ENCODE data around the gene ITSN2. TPM values are rescaled to one million over a fixed set of nuclear protein-coding genes. Genes with fewer than 3 reads are reported as not detected.
A peak's percentile ranks its signal among the peaks of the same experiment; 100 is the strongest.

ITSN2 gene
- total RNA-seq, 2 experiments from 2014 or later, result 72.0 to 77.2 TPM

DNA sequence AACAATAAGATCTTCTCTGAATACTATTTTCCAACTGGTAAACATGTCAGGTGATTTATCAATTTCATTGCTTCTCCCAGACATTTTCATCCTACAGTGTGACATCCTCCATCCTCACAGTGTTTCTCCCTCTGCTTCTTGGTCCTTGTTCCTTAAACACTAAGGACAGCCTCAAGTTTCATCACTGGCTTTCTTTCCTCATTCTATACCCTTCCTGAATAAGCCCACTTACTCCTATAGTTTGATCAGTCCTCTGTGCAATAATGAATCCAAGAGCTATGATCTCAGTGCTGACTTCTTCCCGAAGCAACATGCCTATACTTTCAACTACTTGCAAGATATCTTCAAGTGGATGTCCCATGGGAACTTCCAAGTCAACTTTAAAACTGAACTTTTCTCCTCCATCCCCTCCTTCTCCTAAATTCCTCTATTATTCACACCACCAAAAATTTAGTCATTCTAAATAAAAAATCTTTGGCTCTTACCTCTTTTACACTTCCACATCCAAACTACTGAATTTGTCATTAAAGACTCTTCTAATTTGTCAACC is 97.8 kb downstream of the ITSN2 start:
- H3K27ac Mint-ChIP-seq, result no peak overlapping the region
- ATAC-seq, result no peak
- no peak for DNase-seq
- CTCF ChIA-PET, result no interaction called here
- H3K4me3 Mint-ChIP-seq, result no peak overlapping the region
- peaks cover 15% of the 10 kb centered on the region for H3K4me1 Mint-ChIP-seq
- no peaks in the 10 kb centered on the region for H3K27me3 Mint-ChIP-seq
- H3K9me3 Mint-ChIP-seq (ENCODE audit: low read depth), result no peaks in the 10 kb centered on the region
- peaks cover 29% of the 10 kb centered on the region for H3K36me3 Mint-ChIP-seq

DNA sequence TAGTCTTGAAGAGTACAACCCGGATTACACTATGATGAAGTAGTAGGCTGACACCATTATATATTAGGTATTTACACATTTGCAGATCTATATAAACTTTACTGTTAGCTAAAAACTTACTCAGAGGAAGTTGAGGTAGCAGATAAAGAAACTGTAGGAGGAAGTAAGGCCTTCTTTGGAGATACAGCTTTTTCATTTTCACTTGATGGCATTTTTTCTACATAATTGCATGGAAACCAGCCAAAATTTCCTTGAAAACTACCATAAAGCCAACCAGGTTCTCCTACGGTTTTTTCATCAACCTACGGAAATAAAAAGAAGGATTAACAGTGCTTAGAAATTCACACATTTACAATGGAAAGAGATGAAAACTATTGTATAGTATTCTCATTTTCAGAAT is 98.9 kb downstream of the ITSN2 start:
- Mint-ChIP-seq H3K27me3 (no peaks in the 10 kb centered on the region), H3K27ac (peak overlapping the region; percentile 72), H3K4me3 (no peak overlapping the region), H3K36me3 (peaks cover 25% of the 10 kb centered on the region), H3K9me3 (ENCODE audit: low read depth) (no peaks in the 10 kb centered on the region), H3K4me1 (peaks cover 15% of the 10 kb centered on the region)
- DNase-seq, result no peak
- CTCF ChIA-PET, result no interaction called here
- no peak for ATAC-seq

DNA sequence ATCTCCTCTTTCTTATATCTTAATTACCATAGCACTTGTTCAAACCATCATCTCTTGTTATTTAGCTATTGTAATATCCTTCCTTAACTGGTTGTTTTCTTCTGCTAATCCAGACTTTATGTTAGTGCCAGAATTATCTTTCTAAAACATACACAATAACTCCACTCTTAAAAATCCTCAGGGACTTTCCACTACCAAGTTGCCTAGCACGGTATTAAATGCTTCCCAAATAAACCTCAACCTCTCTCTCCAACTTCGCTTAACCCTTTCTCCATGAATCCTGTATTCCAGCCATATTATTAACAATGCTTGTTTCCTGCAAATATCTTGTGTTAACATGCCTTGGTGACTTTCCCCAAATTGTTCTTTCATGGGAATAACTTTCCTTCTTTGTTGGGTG is 101.0 kb downstream of the ITSN2 start:
- CTCF ChIA-PET, result no interaction called here
- H3K27ac Mint-ChIP-seq, result no peak overlapping the region
- H3K9me3 Mint-ChIP-seq (ENCODE audit: low read depth), result no peaks in the 10 kb centered on the region

GRCh38 chr2:24258718-24259117 is 101.6 kb downstream of the ITSN2 start:
- no peaks in the 10 kb centered on the region for H3K27me3 Mint-ChIP-seq
- no peaks in the 10 kb centered on the region for H3K9me3 Mint-ChIP-seq (ENCODE audit: low read depth)
- peaks cover 17% of the 10 kb centered on the region for H3K36me3 Mint-ChIP-seq
- H3K27ac Mint-ChIP-seq, result no peak overlapping the region
- H3K4me3 Mint-ChIP-seq, result no peak overlapping the region
- H3K4me1 Mint-ChIP-seq, result peaks cover 15% of the 10 kb centered on the region
- CTCF ChIA-PET, result no interaction called here
- DNase-seq, result no peak
- ATAC-seq, result no peak

More for the DNA sequence above, 101.0 kb downstream of the ITSN2 start:
- DNase-seq, result no peak
- H3K27me3 Mint-ChIP-seq, result no peaks in the 10 kb centered on the region
- no peak overlapping the region for H3K4me3 Mint-ChIP-seq
- ATAC-seq, result no peak
- H3K4me1 Mint-ChIP-seq, result peaks cover 15% of the 10 kb centered on the region
- peaks cover 16% of the 10 kb centered on the region for H3K36me3 Mint-ChIP-seq

DNA sequence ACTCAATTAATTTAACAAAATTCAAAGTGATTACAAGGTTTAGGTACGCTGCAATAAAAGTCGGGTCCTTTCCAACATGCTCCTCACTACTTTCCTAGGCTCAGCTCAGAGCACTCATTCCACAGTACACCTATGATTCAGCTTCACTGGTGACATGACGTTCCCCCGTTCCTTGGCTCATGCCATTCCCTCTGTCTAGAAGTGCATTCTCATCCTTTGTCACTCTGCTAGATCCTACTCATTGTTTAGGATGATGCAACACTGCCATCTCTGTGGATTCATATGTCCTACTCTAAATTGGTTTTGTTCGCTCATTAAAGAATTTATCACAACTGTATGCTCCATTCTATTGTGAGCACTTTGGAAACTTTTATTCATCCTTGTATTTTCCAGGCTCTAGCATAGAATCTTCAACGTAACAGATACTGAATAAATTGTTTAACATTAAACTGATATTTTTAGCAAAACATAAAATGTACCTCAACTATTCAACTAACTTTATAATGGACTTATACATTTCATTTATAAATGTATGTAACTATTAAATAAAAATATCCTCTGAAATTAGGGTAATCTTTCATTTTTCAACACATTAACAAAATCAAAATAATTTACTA is 106.9 kb downstream of the ITSN2 start:
- CTCF ChIA-PET, result interaction anchor here (0.9 kb wide), 1 partner anchor 169 kb away, joined by 3 read pairs; the partner anchor contains the start of gene TP53I3
- Mint-ChIP-seq H3K4me3 (no peak overlapping the region), H3K27ac (no peak overlapping the region), H3K4me1 (no peaks in the 10 kb centered on the region), H3K27me3 (no peaks in the 10 kb centered on the region), H3K36me3 (peaks cover 23% of the 10 kb centered on the region), H3K9me3 (ENCODE audit: low read depth) (no peaks in the 10 kb centered on the region)
- ATAC-seq, result no peak
- DNase-seq, result no peak

DNA sequence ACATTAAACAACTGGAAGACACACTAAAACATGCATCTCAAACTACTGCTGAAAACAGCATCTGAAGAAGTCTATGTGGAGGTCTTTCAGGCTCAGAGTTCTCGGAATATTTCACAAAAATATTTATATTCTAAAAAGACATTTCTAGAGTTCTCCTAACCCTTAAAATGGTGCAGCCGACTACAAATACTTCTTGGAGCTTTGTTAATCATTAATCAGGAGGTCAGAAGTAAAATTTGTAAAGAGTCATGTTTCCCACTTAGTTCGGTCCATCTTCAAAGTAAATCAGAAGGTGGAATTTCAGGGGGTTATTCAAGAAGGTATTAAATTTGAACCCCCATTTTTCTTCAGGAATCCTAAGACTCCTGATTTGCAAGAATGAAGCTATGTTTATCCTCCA is 112.7 kb downstream of the ITSN2 start:
- Mint-ChIP-seq H3K27ac (no peak overlapping the region), H3K4me3 (no peak overlapping the region), H3K4me1 (no peaks in the 10 kb centered on the region), H3K9me3 (ENCODE audit: low read depth) (no peaks in the 10 kb centered on the region), H3K36me3 (peaks cover 34% of the 10 kb centered on the region), H3K27me3 (no peaks in the 10 kb centered on the region)
- CTCF ChIA-PET, result interaction anchor here (1.6 kb wide), 1 partner anchor 9 kb away, joined by 3 read pairs; no protein-coding TSS in a partner anchor
- no peak for DNase-seq
- ATAC-seq, result no peak

- DNase-seq (no peak), ATAC-seq (no peak)
- Mint-ChIP-seq H3K36me3 (peaks cover 31% of the 10 kb centered on the region), H3K27ac (no peak overlapping the region), H3K4me1 (no peaks in the 10 kb centered on the region), H3K27me3 (no peaks in the 10 kb centered on the region), H3K9me3 (ENCODE audit: low read depth) (no peaks in the 10 kb centered on the region), H3K4me3 (no peak overlapping the region)
- CTCF ChIA-PET, result interaction anchor here (1.6 kb wide), 1 partner anchor 10 kb away, joined by 3 read pairs; no protein-coding TSS in a partner anchor
Measured at GRCh38 chr2:24247164-24247563, 113.2 kb downstream of the ITSN2 start.

DNA sequence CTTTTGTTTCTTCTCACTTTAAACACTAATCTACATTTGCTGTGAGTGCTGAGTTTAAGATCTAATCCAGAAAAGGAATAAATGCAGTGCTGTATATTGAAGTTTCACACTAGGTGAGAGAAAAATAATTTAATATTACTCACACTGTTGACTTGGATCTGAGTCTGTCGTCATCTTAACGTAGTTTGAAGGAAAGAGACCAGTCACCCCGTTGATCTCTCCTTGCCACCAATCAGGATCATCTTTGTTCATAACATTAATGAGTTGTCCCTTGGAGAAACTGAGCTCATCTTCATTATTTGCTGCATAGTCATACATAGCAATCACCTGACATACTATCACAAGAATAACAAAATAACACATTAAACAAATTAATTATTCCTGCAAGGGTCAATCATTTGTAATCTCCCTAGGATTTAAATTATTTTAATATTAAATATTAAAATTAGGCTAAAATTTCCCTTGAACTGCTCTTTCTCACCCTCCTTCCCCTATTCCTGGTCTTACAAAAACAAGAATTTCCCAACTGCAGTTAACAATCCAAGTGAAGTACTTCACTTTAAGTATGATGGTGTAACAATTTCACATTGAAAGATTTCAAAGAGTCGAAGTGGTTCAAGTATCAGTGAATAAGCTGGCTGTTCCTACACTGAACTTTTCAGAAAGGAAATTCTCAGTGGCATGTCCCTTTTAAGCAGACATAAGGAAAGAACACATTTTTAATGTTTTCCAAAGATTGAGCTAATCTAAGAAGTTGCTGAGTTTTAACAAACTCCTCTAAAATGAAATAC is 114.2 kb downstream of the ITSN2 start:
- Mint-ChIP-seq H3K27me3 (no peaks in the 10 kb centered on the region), H3K36me3 (peaks cover 33% of the 10 kb centered on the region), H3K27ac (no peak overlapping the region), H3K9me3 (ENCODE audit: low read depth) (no peaks in the 10 kb centered on the region), H3K4me3 (no peak overlapping the region), H3K4me1 (no peaks in the 10 kb centered on the region)
- DNase-seq (no peak), ATAC-seq (no peak)
- CTCF ChIA-PET, result no interaction called here

GRCh38 chr2:24241528-24241927 is 118.8 kb downstream of the ITSN2 start:
- no peak for DNase-seq
- H3K4me3 Mint-ChIP-seq, result no peak overlapping the region
- H3K27me3 Mint-ChIP-seq, result no peaks in the 10 kb centered on the region
- H3K4me1 Mint-ChIP-seq, result no peaks in the 10 kb centered on the region
- no peak for ATAC-seq
- peaks cover 19% of the 10 kb centered on the region for H3K36me3 Mint-ChIP-seq
- H3K9me3 Mint-ChIP-seq (ENCODE audit: low read depth), result no peaks in the 10 kb centered on the region
- CTCF ChIA-PET, result no interaction called here
- H3K27ac Mint-ChIP-seq, result no peak overlapping the region

DNA sequence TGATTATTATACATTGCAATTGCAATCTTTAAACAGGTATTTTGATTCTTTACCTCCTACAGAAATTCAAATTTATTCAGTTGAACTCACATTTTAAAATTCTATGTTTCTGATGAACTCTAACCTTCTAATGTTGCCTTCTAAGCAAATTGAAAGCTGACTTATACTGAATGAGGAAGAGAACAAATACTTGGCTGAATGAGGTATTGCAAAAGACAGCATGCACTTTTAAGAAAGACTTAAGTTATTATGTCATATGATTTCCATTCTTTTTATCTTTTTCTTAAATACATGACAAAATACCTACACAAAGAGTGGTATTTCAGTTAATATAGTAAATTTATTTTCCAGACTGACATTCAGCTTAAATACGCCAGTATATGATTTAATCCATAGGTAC is 120.8 kb downstream of the ITSN2 start:
- peaks cover 10% of the 10 kb centered on the region for H3K36me3 Mint-ChIP-seq
- ATAC-seq (no peak), DNase-seq (no peak)
- H3K27ac Mint-ChIP-seq, result no peak overlapping the region
- no peaks in the 10 kb centered on the region for H3K4me1 Mint-ChIP-seq
- CTCF ChIA-PET, result no interaction called here
- no peaks in the 10 kb centered on the region for H3K27me3 Mint-ChIP-seq
- no peak overlapping the region for H3K4me3 Mint-ChIP-seq
- no peaks in the 10 kb centered on the region for H3K9me3 Mint-ChIP-seq (ENCODE audit: low read depth)

- CTCF ChIA-PET, result no interaction called here
- DNase-seq (no peak), ATAC-seq (no peak)
- Mint-ChIP-seq H3K36me3 (peaks cover 10% of the 10 kb centered on the region), H3K4me1 (no peaks in the 10 kb centered on the region), H3K27ac (no peak overlapping the region), H3K27me3 (no peaks in the 10 kb centered on the region), H3K4me3 (no peak overlapping the region), H3K9me3 (ENCODE audit: low read depth) (no peaks in the 10 kb centered on the region)
Measured at GRCh38 chr2:24238158-24238557, 122.2 kb downstream of the ITSN2 start.

GRCh38 chr2:24237313-24237712 is 123.0 kb downstream of the ITSN2 start:
- H3K27me3 Mint-ChIP-seq, result no peaks in the 10 kb centered on the region
- DNase-seq (no peak), ATAC-seq (no peak)
- CTCF ChIA-PET, result no interaction called here
- no peak overlapping the region for H3K27ac Mint-ChIP-seq
- no peaks in the 10 kb centered on the region for H3K4me1 Mint-ChIP-seq
- no peak overlapping the region for H3K4me3 Mint-ChIP-seq
- H3K9me3 Mint-ChIP-seq (ENCODE audit: low read depth), result no peaks in the 10 kb centered on the region
- peaks cover 8% of the 10 kb centered on the region for H3K36me3 Mint-ChIP-seq

- H3K4me3 Mint-ChIP-seq, result no peak overlapping the region
- H3K27me3 Mint-ChIP-seq, result no peaks in the 10 kb centered on the region
- H3K27ac Mint-ChIP-seq, result no peak overlapping the region
- peaks cover 2% of the 10 kb centered on the region for H3K36me3 Mint-ChIP-seq
- no peaks in the 10 kb centered on the region for H3K9me3 Mint-ChIP-seq (ENCODE audit: low read depth)
- CTCF ChIA-PET, result no interaction called here
- DNase-seq (no peak), ATAC-seq (no peak)
- no peaks in the 10 kb centered on the region for H3K4me1 Mint-ChIP-seq
Measured at GRCh38 chr2:24233321-24233720, 127.0 kb downstream of the ITSN2 start.

DNA sequence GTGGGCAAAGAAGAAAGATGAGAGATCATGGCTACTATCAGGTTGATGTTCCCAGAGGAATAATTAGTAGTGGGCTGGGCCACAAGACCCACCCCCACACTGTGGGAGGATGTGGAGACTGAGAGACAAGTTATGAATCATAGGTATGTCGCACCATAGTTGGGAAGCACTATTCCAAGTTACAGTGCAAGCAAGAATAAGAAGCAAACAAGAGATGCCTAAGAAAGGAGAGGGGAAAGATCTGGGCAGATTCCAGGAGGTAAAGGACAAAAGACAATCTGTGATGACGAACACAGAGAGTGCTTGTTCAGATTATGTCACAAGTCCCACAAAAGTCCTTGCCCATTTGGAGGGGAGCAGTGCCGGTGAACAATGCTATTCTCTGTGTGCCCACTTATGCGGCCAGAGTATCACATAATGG is 128.9 kb downstream of the ITSN2 start:
- DNase-seq (no peak), ATAC-seq (no peak)
- Mint-ChIP-seq H3K27ac (no peak overlapping the region), H3K4me3 (no peak overlapping the region), H3K27me3 (no peaks in the 10 kb centered on the region), H3K9me3 (ENCODE audit: low read depth) (no peaks in the 10 kb centered on the region), H3K36me3 (peaks cover 2% of the 10 kb centered on the region), H3K4me1 (peaks cover 1% of the 10 kb centered on the region)
- CTCF ChIA-PET, result interaction anchor here (1.0 kb wide), 1 partner anchor 150 kb away, joined by 3 read pairs; no protein-coding TSS in a partner anchor
